Esophagus squamous epithelium (tissue), 5 donors: ENCODE measurements around the gene RIN3. TPM values are rescaled to one million over a fixed set of nuclear protein-coding genes. Genes with fewer than 3 reads are reported as not detected.

ENCODE experiments used
- DNase-seq: peaks from one replicate; lab custom pipeline; 2025; lab: John Stamatoyannopoulos, UW
- H3K27ac ChIP-seq, 4 donors: fragments of 200-600 bp; sonication (generic); one replicate each; pipeline ENCODE4 v1.5.1; 2016 to 2019; ENCODE audit warnings: mild to moderate bottlenecking in 1 of 4
- H3K27me3 ChIP-seq, 4 donors: fragments of 200-600 bp; sonication (generic); 1 replicate in 3 of 4; 2 replicates in 1 of 4; pipeline versions ENCODE4 v1.5.1 to v1.6.0; 2017 to 2021; ENCODE audit warnings: antibody characterized with exemption in 1 of 4
- H3K36me3 ChIP-seq, 3 donors: fragments of 200-600 bp; sonication (generic); one replicate each; pipeline ENCODE4 v1.5.1; 2016 to 2019
- H3K4me1 ChIP-seq, 3 donors: fragments of 200-600 bp; sonication (generic); one replicate each; pipeline ENCODE4 v1.5.1; 2017 to 2019
- H3K4me3 ChIP-seq, 4 donors: fragments of 200-600 bp; sonication (generic); 1 replicate in 3 of 4; 2 replicates in 1 of 4; pipeline ENCODE4 v1.5.1; 2016 to 2019; ENCODE audit warnings: mild to moderate bottlenecking in 2 of 4, moderate library complexity in 1 of 4
- H3K9me3 ChIP-seq, 3 donors: fragments of 200-600 bp; sonication (generic); one replicate each; pipeline ENCODE4 v1.5.1; 2016 to 2019
- POLR2A ChIP-seq, 4 donors: fragments of 450-650 bp; IDR thresholded peaks; one replicate each; pipeline ENCODE4 v1.6.1; 2017; ENCODE audit warnings: antibody characterized with exemption in 4 of 4, mild to moderate bottlenecking in 4 of 4, moderate library complexity in 3 of 4
- WGBS, 2 donors: methylation state at CpG; one replicate each; pipeline ENCODE4 v1.1.5; 2018; 5-methylcytosine and 5-hydroxymethylcytosine counted together
- intact Hi-C: fragments of 100-400 bp; cut with DNase I; formaldehyde crosslinking; loops from one replicate; pipeline ENCODE4 v1.15.0; 2022
- total RNA-seq, 4 donors: library from RNA; depleted of rRNA; stranded (reverse); fragments of >200 nt; gene quantifications; one replicate each; pipeline ENCODE4 v1.1.0, GENCODE V29; 2016
- TF ChIP-seq, protein P1 (sequence below), 6 experiments: fragments of 450-650 bp in 4 of 6; fragments of 200-600 bp in 2 of 6; sonication (generic) in 2 of 6; IDR thresholded peaks; one replicate each; pipeline ENCODE4 v1.5.1; 2016 to 2019; ENCODE audit warnings: antibody characterized with exemption in 6 of 6, mild to moderate bottlenecking in 4 of 6, moderate library complexity in 4 of 6
- donor health status: DM: yes; HTN: yes; CAD: no.

The RIN3 gene
- total RNA-seq, 4 donors from 2014 or later, result 1.9 to 9.7 (median 4.4) TPM

DNA sequence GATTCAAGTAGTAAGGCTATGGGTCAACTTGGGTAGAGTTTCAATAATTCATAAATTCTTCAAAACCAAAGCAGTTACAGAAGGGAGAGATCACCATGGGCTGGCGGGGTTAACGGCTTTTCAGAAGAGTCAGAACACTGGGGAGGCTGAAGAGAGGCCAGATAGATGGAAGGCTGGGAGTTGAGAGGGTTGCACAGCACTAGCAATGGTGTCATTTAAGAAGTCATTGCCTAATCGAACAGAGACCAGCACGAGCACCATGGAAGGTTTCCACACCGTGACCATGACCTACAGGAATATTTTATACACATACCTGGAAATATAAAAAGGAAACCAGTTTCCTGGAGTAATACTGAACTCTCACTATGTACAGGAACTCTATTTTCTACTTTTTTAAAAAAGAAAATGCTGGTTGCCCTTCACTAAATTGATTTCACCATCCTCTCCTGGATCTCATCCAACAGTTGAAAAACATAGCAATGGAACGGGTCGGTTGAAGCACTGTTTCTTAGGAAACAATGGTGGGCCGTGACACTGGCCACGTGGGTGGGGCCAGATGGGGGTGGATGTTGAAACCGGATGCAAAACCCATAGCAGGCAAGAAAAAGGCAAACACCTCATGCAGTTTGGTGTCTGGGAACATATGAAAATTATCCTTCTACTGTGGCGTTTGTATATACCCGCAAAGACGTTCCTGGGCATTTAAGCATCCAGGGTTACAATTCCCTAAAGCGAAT, 38.0 kb upstream of the RIN3 start:
- no peaks in the 10 kb centered on the region for H3K27me3 ChIP-seq
- WGBS, 2 donors, result 65 to 67% methylated on average over 14 of the region's 14 CpGs
- H3K9me3 ChIP-seq, result no peaks in the 10 kb centered on the region
- DNase-seq, result no peak
- peak overlapping the region in 2 of 4 donors; percentile 24 to 35 for H3K27ac ChIP-seq
- H3K36me3 ChIP-seq, result no peaks in the 10 kb centered on the region
- peaks cover 5 to 27% (median 8%) of the 10 kb centered on the region in 3 donors for H3K4me1 ChIP-seq
- H3K4me3 ChIP-seq, result no peak overlapping the region
- intact Hi-C loops, result no loop called here
- TF ChIP-seq POLR2A (IDR thresholded peaks at IDR 0.05), result no peak
- TF ChIP-seq, protein P1, sequence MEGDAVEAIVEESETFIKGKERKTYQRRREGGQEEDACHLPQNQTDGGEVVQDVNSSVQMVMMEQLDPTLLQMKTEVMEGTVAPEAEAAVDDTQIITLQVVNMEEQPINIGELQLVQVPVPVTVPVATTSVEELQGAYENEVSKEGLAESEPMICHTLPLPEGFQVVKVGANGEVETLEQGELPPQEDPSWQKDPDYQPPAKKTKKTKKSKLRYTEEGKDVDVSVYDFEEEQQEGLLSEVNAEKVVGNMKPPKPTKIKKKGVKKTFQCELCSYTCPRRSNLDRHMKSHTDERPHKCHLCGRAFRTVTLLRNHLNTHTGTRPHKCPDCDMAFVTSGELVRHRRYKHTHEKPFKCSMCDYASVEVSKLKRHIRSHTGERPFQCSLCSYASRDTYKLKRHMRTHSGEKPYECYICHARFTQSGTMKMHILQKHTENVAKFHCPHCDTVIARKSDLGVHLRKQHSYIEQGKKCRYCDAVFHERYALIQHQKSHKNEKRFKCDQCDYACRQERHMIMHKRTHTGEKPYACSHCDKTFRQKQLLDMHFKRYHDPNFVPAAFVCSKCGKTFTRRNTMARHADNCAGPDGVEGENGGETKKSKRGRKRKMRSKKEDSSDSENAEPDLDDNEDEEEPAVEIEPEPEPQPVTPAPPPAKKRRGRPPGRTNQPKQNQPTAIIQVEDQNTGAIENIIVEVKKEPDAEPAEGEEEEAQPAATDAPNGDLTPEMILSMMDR (IDR thresholded peaks at IDR 0.05), result no peak

DNA sequence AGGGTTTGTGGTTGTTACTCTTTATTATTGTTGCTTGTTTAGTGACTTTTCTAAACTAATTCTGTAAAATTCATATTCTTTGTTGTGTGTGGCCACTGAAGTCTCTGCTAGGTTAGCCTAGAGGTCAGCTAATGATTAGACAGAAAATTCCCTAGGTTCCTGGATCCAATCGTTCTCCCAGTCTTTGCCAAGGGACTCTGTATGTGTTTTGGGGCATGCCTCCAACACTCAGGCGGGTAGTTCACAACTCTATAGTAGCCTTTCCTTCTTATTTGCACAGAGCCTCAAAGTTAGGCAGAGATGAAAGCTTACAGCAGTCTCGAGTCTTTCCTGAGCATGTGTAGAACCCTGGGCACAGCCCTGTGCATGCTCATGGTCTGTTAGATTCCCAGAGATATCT, 32.7 kb upstream of the RIN3 start:
- Histone ChIP-seq H3K4me3 (no peak overlapping the region), H3K36me3 (no peaks in the 10 kb centered on the region), H3K9me3 (no peaks in the 10 kb centered on the region), H3K27me3 (peaks cover 0 to 3% (median 0%) of the 10 kb centered on the region in 4 donors), H3K4me1 (peaks cover 0 to 4% (median 0%) of the 10 kb centered on the region in 3 donors), H3K27ac (no peak overlapping the region)
- intact Hi-C loops, result no loop called here
- TF ChIP-seq, protein P1 (IDR thresholded peaks at IDR 0.05), result no peak
- no peak for TF ChIP-seq POLR2A (IDR thresholded peaks at IDR 0.05)
- 61 to 66% methylated on average over 3 of the region's 3 CpGs for WGBS, 2 donors
- no peak for DNase-seq

DNA sequence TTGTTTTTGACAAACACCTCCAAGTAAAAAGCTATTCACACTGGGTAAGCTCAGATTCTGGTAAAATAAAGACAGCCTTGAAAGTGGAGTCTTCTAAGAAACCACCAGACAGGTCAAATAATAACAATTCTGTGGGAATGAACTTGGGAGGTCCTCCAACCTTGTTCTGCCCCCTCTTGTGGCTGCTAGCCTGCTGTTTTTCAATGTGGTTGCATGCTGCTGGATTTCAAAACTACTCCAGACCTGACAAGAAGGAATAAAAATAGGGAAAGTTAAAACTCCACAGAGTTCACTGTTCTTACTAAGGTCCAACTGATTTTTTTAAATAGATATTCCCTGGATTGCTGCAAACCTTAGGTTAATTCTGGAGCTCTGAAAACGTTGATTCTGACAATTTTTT, 32.2 kb upstream of the RIN3 start:
- 18 to 40% methylated on average over 1 of the region's 1 CpG for WGBS, 2 donors
- no peaks in the 10 kb centered on the region for H3K4me1 ChIP-seq
- TF ChIP-seq POLR2A (IDR thresholded peaks at IDR 0.05), result no peak
- TF ChIP-seq, protein P1 (IDR thresholded peaks at IDR 0.05), result no peak
- no peak overlapping the region for H3K4me3 ChIP-seq
- no peaks in the 10 kb centered on the region for H3K36me3 ChIP-seq
- DNase-seq, result no peak
- H3K9me3 ChIP-seq, result no peaks in the 10 kb centered on the region
- peaks cover 0 to 3% (median 0%) of the 10 kb centered on the region in 4 donors for H3K27me3 ChIP-seq
- H3K27ac ChIP-seq, result no peak overlapping the region
- intact Hi-C loops, result no loop called here

DNA sequence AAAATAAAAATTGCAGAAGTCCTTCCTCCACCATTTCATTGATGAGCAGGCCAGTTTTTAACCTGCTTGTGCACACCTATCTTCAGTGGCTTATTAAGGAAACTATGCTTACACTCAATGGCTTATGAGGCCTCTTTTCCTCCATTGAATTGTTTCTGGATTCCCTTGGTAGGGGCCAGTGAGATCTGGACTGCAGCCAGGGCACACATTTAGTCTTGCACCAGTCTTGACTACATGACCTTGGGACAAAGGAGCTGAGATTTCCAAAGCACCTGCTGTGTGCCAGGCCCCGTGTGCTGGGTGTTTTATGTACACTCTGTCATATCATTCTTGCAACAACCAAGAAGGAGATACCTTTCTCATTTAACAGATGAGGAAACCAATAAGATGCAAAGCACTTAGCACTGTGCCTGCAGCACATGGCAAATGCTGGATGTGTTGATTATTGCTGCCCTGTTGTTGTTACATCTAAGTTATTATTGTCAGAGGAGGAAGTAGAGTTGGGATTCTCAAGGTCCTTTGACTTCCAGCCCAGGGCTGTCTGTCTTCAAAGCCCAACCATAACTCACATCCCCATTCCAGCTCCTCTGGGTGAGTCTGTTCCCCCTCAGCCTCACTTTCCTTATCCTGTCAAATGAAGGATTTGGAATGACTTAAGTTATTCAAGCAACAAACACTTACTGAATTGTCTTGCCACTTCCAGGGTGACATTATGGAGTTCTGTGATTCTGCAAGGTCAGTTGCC, 31.6 kb upstream of the RIN3 start:
- no peak for DNase-seq
- intact Hi-C loops, result no loop called here
- Histone ChIP-seq H3K4me1 (no peaks in the 10 kb centered on the region), H3K27me3 (peaks cover 0 to 3% (median 0%) of the 10 kb centered on the region in 4 donors), H3K9me3 (no peaks in the 10 kb centered on the region), H3K4me3 (no peak overlapping the region), H3K36me3 (no peaks in the 10 kb centered on the region), H3K27ac (no peak overlapping the region)
- TF ChIP-seq, protein P1 (IDR thresholded peaks at IDR 0.05), result no peak
- TF ChIP-seq POLR2A (IDR thresholded peaks at IDR 0.05), result no peak
- 40 to 64% methylated on average over 1 of the region's 1 CpG for WGBS, 2 donors
